Epidermal melanocyte (primary cell): ENCODE data around the gene ABI3.

Experiments used
- DNase-seq: peaks from one replicate; pipeline ENCODE4 v3.0.0; 2011; ENCODE audit warnings: low spot score; ENCODE audit not compliant: insufficient read length

Gene ABI3

DNA sequence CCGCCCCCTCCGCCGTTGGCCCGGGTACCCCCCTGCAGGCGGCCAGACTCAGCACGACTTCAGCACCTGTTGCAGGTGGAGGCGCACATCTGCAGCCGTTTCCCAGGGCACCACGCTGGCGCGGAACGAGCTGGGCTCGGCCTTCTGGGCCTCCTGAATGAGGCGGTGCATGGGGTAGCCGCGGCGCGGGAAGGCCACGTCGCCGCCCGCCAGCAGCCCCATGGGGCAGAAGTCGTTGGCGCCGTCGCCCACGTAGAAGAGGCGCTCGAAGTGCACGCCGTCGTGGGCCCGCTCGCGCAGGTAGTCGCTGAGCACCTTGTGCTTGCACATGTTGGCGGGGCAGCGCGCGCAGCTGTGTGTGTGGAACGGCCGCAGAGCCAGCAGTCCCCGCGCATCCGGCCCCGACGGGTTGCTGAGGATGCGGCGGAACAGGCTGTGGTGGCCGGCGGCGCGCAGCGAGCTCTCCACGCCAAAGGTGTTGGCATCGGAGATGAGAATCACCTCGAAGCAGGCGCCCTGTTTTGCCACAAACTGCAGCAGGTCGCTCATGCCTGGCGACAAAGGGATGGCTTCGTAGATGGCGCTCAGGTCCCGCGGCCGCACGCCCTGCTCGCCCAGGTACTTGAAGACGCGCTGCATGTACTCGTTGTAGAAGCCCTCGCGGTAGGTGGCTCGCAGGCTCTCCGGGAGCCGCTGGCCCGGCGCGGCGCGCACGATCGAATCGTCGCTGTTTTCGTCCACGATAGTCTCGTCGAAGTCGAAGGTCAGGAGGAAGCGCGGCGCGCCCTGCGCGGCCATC is 13.9 kb downstream of the ABI3 start:
- DNase-seq = no peak

GRCh38 chr17:49224997-49225337 is 14.5 kb downstream of the ABI3 start:
- DNase-seq = no peak

DNA sequence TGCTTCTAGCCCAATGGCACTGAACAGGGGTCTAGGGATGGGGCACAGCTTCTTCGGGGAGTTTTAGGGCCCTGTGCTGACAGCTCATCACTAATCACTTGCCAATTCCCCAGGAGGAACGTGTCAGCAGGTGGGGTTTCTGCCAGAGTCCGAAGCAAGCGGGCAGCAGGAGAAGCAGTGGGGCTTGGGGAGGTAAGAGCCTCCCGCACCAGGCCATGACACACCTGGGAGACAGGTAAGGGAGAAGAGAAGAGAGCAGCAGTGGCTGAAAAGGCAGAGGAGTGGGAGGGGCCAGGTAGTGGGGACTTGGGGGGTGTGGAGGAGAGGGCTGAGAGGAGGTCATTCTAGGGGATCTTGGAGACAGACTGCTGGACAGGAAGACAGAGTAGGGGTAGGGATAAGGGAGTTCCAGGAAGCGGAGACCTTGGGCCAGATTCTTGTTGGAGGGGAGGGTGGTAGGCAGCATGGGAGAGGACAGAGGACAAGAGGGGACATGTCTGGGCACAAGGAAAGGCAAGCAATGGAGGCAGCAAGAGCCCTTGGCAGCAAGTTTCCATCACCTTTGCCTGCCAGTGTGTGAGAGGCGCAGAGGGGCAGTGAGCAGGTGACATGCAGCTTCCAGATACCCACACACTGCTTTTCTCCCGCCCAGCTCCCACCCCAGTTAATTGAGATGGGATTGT is 15.2 kb downstream of the ABI3 start:
- DNase-seq = no peak

DNA sequence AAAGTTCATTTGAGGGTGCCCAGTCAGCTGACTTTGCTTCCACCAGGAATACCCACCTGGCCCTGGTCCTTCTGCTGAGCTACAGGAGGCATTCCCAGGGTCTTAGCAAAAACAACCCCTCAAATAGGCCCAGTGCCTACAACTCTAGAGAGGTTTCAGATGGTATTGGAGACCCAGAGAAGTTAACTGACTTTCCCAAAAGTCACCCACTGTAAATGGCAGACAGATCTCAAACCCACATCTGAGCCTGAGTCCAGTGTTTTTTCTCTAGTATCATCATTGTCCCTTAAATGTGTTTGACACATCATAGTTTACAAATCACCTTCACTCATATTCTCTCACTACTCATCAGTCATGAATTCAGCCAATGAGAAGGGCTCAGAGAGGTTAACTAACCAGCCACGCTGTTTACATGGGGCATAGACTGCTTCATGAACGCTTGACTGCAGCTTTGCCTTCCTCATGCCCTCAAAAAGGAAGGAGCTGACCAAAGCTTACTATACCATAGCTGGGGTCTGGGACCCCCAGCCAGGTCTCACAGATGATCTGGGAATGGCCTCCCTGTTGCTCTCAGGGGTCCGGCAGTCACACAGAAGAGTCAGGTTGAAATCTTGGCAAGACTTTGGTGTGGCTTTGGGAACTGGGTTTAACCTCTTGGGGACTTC is 16.4 kb downstream of the ABI3 start:
- no peak for DNase-seq

GRCh38 chr17:49227436-49228261 is 17.1 kb downstream of the ABI3 start:
- peak; percentile 80 for DNase-seq

GRCh38 chr17:49229076-49229804 is 18.7 kb downstream of the ABI3 start:
- DNase-seq = no peak

- no peak for DNase-seq
Measured at GRCh38 chr17:49229805-49230600, 19.5 kb downstream of the ABI3 start.

- DNase-seq = peak; percentile 88
Measured at GRCh38 chr17:49230636-49231562, 20.4 kb downstream of the ABI3 start, which contains the start of gene PHOSPHO1. PHOSPHO1 (minus strand) TSS chr17:49230787; CDS start chr17:49226691, 4,096 bp downstream.

- no peak for DNase-seq
Measured at GRCh38 chr17:49231563-49231894, 21.0 kb downstream of the ABI3 start.

GRCh38 chr17:49234509-49235080 is 24.1 kb downstream of the ABI3 start:
- no peak for DNase-seq

DNA sequence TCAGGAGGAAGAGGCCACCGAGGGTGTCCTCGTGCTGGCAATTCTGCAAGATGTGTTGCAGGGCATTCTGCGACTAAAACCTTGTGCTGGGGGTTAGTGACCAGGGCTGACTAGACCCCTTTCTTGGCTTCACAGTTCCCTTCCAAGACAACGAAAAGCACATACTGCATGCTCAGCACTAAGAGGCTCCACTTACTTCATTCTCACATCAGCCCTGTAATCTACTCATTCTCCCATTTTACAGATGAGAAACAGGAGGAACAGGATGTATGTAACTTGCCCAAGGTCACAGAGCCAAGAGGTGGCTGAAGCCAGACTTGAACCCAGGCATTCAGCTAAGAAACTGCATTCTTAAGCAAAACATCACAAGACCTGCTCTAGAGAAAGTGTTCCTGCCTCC is 25.4 kb downstream of the ABI3 start:
- DNase-seq = no peak

DNA sequence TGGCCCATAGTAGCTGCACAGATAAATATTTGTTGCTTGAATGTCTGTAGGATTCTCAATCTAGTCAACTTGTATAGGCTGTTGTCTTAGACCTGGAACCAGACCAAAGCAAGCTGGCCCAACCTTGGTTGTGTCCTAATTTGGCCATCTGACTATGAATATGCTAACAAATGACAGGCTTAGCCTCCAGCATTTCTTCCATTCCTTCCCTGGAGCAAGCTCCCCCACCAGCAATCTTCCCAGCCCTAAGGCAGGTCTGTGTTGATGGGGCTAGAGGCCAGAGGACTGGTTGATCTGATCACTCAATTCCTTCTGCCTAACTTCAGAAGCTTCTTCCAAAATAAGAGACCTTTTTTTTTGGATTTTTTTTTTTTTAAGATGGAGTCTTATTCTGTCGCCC is 29.5 kb downstream of the ABI3 start:
- DNase-seq = no peak

GRCh38 chr17:49240619-49241018 is 30.1 kb downstream of the ABI3 start:
- DNase-seq = no peak

- DNase-seq = no peak
Measured at GRCh38 chr17:49241040-49241439, 30.5 kb downstream of the ABI3 start.

- DNase-seq = no peak
Measured at GRCh38 chr17:49241692-49242397, 31.3 kb downstream of the ABI3 start.

DNA sequence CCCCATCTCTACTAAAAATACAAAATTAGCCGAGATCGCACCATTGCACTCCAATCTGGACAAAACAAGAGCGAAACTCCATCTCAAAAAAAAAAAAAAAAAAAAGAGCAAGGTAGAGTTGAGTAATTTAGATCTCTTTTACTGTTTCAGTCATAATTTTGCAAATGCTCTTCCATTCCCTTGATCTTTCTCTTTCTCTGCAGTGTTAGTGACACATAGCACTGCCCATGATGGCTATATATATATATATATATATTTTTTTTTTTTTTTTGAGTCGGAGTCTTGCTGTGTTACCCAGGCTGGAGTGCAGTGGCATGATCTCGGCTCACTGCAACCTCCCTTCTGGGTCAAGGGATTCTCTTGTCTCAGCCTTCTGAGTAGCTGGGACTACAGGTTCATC is 32.3 kb downstream of the ABI3 start:
- DNase-seq = no peak

DNA sequence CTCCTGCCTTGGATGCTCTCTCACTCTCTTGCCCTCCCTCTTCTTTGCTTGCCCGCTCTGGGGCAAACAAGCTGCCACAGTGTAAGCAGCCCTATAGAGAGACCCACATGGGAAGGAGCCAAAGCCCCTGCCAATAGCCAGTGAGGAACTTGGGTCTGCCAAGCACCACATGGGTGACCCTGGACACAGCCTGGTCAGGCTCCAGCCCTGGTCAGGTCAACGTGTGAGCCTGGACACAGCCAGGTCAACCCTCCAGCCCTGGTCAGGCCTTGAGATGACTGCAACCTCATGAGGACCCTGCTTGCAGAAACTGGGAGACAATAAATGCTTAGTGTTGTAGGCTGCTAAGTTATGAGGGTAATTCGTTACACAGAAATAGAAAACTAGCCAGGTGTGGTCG is 34.3 kb downstream of the ABI3 start:
- DNase-seq = no peak

GRCh38 chr17:49247944-49248343 is 37.4 kb downstream of the ABI3 start:
- DNase-seq = no peak
